Erythroblast (primary cell): ENCODE results near the gene APOBEC3A.

ENCODE experiments used
- GATA1 ChIP-seq: IDR thresholded peaks from 2 replicates; pipeline ENCODE4 v1.6.1; 2011; ENCODE audit warnings: low read depth, mild to moderate bottlenecking, control low read depth, low read length, moderate library complexity
- POLR2A ChIP-seq: IDR thresholded peaks from 2 replicates; pipeline ENCODE4 v1.6.1; 2011; ENCODE audit warnings: mild to moderate bottlenecking, low read length

- TF ChIP-seq POLR2A, result no peak
- no peak for TF ChIP-seq GATA1
Measured at GRCh38 chr22:38997518-38997917, 40.1 kb downstream of the APOBEC3A start.
